Retinal pigment epithelial cell (primary cell): ENCODE measurements around the gene SPON2.
"Not testable (repeated sequence)": the region's sequence is repeated elsewhere in the genome, so short reads cannot be mapped to it uniquely, and the experiment has no call there.

ENCODE experiments used
- DNase-seq: peaks from one replicate; pipeline ENCODE4 v3.0.0-alpha.2; 2010; ENCODE audit warnings: low read depth
- H3K4me3 ChIP-seq: 2 replicates; pipeline ENCODE4 v1.5.1; 2011; ENCODE audit warnings: mild to moderate bottlenecking, low read length, control low read depth, moderate library complexity
- CTCF ChIP-seq: conservative IDR thresholded peaks from 2 replicates; pipeline ENCODE4 v1.5.1; 2011; ENCODE audit warnings: low read depth, low read length, control low read depth, inconsistent platforms

The SPON2 gene

DNA sequence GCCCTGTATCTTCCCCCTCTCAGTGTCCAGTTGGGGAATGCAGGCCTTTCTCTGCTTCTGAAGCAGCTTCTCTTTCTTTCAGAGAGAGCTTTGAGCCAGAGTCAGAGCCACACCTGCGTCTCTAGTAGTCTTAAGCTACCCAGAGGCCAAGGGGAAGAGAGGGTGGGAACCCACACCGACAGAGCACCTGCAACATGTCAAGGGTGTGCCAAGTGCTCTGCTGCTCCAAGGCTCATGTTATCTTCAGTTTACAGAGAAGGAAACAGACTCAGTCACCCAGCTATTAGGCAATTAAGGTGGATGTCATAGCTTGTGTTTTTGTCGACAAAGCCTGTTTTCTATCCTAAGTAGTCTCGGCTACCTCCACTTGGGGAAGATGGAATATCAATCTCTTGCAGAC is 36.3 kb downstream of the SPON2 start:
- no peak overlapping the region for H3K4me3 ChIP-seq
- TF ChIP-seq CTCF, result no peak
- no peak for DNase-seq

- TF ChIP-seq CTCF, result no peak
These were observed 39.4 kb downstream of the SPON2 start for GRCh38 chr4:1133033-1133432.

DNA sequence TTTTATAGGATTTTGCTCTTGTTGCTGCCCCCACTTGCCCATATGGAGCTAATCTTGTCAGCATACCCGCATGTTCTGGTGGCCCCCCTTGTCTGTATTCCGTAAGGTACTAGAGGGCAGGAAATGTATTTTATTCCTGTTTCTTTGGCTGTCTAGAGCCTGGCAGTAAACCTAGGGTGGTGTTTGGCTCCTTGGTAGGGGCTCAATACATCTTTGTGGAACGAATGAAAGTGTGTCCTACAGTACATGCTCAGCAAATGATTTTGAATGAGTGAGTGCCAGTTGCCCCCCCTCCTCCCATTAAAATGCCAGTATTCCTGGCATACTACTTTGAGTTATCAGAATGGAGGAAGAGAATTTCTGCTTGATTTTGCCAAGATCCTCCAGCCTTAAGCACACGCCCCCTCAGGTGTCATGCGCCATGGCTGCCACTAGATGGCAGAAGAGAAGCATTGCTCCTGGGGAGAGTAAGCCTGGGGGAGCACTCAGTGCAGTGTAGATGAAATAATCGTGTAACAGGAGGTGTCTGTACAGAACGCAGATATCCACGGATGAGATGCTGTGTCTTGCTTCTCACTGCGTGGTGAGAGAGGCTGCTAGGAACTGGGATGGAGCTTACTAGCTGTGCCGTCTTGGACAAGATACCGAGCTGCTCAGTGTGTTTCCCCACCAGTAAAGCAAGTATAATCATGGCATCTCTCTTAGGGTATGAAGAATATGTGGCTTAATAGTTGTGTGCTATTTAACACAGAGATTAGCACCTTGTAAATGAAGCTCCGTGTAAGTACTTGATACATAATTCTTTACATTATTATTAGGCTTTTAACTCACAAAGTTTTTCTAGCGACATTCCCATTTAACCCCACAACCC is 41.8 kb downstream of the SPON2 start:
- H3K4me3 ChIP-seq, result no peak overlapping the region
- DNase-seq, result no peak
- TF ChIP-seq CTCF, result peak; percentile 100

More at GRCh38 chr4:1133033-1133432, 39.4 kb downstream of the SPON2 start:
- no peak overlapping the region for H3K4me3 ChIP-seq
- DNase-seq, result no peak

GRCh38 chr4:1126506-1126905 is 45.9 kb downstream of the SPON2 start:
- no peak overlapping the region for H3K4me3 ChIP-seq
- TF ChIP-seq CTCF, result no peak
- no peak for DNase-seq

GRCh38 chr4:1125466-1125865 is 46.9 kb downstream of the SPON2 start:
- not testable (repeated sequence) for DNase-seq, H3K4me3 ChIP-seq

- DNase-seq, result no peak
- H3K4me3 ChIP-seq, result no peak overlapping the region
- TF ChIP-seq CTCF, result no peak
These were observed 47.6 kb downstream of the SPON2 start for GRCh38 chr4:1124818-1125217.

GRCh38 chr4:1122505-1122904 is 49.9 kb downstream of the SPON2 start:
- no peak for DNase-seq
- no peak overlapping the region for H3K4me3 ChIP-seq
- no peak for TF ChIP-seq CTCF
